Measurements from ENCODE around the gene PSMC5. TPM values are rescaled to one million over a fixed set of nuclear protein-coding genes. Genes with fewer than 3 reads are reported as not detected.

PSMC5 gene
- total and polyA plus RNA-seq, 2 experiments from 2014 or later = 93.1 to 199 TPM

DNA sequence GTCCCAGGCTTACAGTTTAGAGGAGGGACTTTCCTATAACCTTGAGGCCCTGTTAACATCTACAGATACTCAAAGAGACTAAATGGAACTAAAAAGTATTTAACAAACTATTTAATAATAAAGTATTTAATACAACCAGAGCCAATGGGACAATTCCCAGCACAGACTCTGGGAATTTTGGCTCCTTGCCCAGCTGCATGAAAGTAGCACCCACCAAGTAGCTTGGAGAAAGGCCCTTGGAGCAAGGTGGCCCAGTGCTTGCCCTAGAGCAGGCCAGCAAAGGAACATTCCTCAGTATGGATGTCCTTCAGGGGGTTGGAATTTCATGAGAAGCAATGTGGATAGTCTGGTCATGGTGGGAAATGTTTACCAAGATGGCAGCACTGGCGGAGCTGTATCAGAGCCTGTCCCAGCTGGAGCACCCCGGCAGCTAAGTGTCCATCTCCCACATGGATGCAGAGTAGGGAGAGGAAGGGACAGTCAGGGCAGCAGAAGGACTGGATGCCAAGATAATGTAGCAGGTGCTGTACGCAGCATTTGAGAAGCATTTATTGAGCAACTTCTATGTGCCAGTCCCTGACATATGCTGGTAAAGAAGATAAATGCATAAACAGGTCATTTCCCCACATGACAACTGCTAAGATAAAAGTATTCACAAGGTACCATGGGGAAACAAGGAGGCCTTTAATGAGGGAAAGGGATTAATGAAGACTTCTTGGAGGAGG lies 20.5 kb downstream of the PSMC5 start:
- no peaks in the 10 kb centered on the region for H4K20me1 ChIP-seq (replicated peaks; ENCODE audit: insufficient read depth)
- Mint-ChIP-seq H3K9me3 (peaks cover 19% of the 10 kb centered on the region), H3K36me3 (ENCODE audit: low read depth) (peaks cover 5% of the 10 kb centered on the region; the same call in 1 of the 3 replicates), H3K4me1 (peaks cover 8% of the 10 kb centered on the region), H3K4me3 (no peak overlapping the region; the same call in 2 of the 3 replicates), H3K27ac (no peak overlapping the region), H3K27me3 (ENCODE audit: insufficient read depth, low read depth, poor library complexity) (peaks cover 33% of the 10 kb centered on the region)
- no peak overlapping the region for H3K4me2 ChIP-seq
- peaks cover 10% of the 10 kb centered on the region; the same call in 1 of the 2 replicates for H3F3A ChIP-seq (replicated peaks; ENCODE audit: low read depth)
- H3K27me3 ChIP-seq (ENCODE audit: insufficient read depth) = peaks cover 47% of the 10 kb centered on the region
- no peak for DNase-seq (ENCODE audit: low spot score)
- no peak for ATAC-seq
- H3K4me1 ChIP-seq (ENCODE audit: insufficient read depth) = no peaks in the 10 kb centered on the region
- no peak overlapping the region for H3K27ac ChIP-seq (ENCODE audit: low read depth)
- H3K4me3 ChIP-seq = no peak overlapping the region
- H3K36me3 ChIP-seq (ENCODE audit: insufficient read depth) = no peaks in the 10 kb centered on the region
- H3K9me2 ChIP-seq (ENCODE audit: insufficient read depth) = peaks cover 11% of the 10 kb centered on the region
- no peaks in the 10 kb centered on the region for H3K79me2 ChIP-seq (replicated peaks; ENCODE audit: insufficient read depth)
- no peak overlapping the region for H2AFZ ChIP-seq
- TF ChIP-seq EZH2phosphoT487 (IDR thresholded peaks at IDR 0.05; ENCODE audit: unreplicated experiment) (no peak), STAT1 (IDR thresholded peaks at IDR 0.05; ENCODE audit: unreplicated experiment) (no peak), ZNF331 (CRISPR knock-in tag; IDR thresholded peaks at IDR 0.05; ENCODE audit: low read depth) (no peak), POLR2AphosphoS5 (IDR thresholded peaks at IDR 0.05; ENCODE audit: low read depth) (no peak), JUNB (IDR thresholded peaks at IDR 0.05; ENCODE audit: unreplicated experiment) (no peak), ZNF114 (CRISPR knock-in tag; IDR thresholded peaks at IDR 0.05) (no peak), NANOG (IDR thresholded peaks at IDR 0.05; ENCODE audit: borderline replicate concordance) (no peak), EZH2 (IDR thresholded peaks at IDR 0.05; ENCODE audit: low read depth, unreplicated experiment) (no peak), CREB1 (CRISPR knock-in tag; IDR thresholded peaks at IDR 0.05; ENCODE audit: low read depth) (no peak)
- TF ChIP-seq, protein P1, sequence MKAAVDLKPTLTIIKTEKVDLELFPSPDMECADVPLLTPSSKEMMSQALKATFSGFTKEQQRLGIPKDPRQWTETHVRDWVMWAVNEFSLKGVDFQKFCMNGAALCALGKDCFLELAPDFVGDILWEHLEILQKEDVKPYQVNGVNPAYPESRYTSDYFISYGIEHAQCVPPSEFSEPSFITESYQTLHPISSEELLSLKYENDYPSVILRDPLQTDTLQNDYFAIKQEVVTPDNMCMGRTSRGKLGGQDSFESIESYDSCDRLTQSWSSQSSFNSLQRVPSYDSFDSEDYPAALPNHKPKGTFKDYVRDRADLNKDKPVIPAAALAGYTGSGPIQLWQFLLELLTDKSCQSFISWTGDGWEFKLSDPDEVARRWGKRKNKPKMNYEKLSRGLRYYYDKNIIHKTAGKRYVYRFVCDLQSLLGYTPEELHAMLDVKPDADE (IDR thresholded peaks at IDR 0.05) = no peak
- TF ChIP-seq, protein P2, sequence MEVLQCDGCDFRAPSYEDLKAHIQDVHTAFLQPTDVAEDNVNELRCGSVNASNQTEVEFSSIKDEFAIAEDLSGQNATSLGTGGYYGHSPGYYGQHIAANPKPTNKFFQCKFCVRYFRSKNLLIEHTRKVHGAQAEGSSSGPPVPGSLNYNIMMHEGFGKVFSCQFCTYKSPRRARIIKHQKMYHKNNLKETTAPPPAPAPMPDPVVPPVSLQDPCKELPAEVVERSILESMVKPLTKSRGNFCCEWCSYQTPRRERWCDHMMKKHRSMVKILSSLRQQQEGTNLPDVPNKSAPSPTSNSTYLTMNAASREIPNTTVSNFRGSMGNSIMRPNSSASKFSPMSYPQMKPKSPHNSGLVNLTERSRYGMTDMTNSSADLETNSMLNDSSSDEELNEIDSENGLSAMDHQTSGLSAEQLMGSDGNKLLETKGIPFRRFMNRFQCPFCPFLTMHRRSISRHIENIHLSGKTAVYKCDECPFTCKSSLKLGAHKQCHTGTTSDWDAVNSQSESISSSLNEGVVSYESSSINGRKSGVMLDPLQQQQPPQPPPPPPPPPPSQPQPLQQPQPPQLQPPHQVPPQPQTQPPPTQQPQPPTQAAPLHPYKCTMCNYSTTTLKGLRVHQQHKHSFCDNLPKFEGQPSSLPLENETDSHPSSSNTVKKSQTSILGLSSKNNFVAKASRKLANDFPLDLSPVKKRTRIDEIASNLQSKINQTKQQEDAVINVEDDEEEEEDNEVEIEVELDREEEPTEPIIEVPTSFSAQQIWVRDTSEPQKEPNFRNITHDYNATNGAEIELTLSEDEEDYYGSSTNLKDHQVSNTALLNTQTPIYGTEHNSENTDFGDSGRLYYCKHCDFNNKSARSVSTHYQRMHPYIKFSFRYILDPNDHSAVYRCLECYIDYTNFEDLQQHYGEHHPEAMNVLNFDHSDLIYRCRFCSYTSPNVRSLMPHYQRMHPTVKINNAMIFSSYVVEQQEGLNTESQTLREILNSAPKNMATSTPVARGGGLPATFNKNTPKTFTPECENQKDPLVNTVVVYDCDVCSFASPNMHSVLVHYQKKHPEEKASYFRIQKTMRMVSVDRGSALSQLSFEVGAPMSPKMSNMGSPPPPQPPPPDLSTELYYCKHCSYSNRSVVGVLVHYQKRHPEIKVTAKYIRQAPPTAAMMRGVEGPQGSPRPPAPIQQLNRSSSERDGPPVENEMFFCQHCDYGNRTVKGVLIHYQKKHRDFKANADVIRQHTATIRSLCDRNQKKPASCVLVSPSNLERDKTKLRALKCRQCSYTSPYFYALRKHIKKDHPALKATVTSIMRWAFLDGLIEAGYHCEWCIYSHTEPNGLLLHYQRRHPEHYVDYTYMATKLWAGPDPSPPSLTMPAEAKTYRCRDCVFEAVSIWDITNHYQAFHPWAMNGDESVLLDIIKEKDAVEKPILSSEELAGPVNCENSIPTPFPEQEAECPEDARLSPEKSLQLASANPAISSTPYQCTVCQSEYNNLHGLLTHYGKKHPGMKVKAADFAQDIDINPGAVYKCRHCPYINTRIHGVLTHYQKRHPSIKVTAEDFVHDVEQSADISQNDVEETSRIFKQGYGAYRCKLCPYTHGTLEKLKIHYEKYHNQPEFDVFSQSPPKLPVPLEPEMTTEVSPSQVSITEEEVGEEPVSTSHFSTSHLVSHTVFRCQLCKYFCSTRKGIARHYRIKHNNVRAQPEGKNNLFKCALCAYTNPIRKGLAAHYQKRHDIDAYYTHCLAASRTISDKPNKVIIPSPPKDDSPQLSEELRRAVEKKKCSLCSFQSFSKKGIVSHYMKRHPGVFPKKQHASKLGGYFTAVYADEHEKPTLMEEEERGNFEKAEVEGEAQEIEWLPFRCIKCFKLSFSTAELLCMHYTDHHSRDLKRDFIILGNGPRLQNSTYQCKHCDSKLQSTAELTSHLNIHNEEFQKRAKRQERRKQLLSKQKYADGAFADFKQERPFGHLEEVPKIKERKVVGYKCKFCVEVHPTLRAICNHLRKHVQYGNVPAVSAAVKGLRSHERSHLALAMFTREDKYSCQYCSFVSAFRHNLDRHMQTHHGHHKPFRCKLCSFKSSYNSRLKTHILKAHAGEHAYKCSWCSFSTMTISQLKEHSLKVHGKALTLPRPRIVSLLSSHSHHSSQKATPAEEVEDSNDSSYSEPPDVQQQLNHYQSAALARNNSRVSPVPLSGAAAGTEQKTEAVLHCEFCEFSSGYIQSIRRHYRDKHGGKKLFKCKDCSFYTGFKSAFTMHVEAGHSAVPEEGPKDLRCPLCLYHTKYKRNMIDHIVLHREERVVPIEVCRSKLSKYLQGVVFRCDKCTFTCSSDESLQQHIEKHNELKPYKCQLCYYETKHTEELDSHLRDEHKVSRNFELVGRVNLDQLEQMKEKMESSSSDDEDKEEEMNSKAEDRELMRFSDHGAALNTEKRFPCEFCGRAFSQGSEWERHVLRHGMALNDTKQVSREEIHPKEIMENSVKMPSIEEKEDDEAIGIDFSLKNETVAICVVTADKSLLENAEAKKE (CRISPR knock-in tag; IDR thresholded peaks at IDR 0.05) = no peak
- TF ChIP-seq, protein P3, sequence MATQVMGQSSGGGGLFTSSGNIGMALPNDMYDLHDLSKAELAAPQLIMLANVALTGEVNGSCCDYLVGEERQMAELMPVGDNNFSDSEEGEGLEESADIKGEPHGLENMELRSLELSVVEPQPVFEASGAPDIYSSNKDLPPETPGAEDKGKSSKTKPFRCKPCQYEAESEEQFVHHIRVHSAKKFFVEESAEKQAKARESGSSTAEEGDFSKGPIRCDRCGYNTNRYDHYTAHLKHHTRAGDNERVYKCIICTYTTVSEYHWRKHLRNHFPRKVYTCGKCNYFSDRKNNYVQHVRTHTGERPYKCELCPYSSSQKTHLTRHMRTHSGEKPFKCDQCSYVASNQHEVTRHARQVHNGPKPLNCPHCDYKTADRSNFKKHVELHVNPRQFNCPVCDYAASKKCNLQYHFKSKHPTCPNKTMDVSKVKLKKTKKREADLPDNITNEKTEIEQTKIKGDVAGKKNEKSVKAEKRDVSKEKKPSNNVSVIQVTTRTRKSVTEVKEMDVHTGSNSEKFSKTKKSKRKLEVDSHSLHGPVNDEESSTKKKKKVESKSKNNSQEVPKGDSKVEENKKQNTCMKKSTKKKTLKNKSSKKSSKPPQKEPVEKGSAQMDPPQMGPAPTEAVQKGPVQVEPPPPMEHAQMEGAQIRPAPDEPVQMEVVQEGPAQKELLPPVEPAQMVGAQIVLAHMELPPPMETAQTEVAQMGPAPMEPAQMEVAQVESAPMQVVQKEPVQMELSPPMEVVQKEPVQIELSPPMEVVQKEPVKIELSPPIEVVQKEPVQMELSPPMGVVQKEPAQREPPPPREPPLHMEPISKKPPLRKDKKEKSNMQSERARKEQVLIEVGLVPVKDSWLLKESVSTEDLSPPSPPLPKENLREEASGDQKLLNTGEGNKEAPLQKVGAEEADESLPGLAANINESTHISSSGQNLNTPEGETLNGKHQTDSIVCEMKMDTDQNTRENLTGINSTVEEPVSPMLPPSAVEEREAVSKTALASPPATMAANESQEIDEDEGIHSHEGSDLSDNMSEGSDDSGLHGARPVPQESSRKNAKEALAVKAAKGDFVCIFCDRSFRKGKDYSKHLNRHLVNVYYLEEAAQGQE (IDR thresholded peaks at IDR 0.05; ENCODE audit: unreplicated experiment) = no peak
- TF ChIP-seq, protein P4, sequence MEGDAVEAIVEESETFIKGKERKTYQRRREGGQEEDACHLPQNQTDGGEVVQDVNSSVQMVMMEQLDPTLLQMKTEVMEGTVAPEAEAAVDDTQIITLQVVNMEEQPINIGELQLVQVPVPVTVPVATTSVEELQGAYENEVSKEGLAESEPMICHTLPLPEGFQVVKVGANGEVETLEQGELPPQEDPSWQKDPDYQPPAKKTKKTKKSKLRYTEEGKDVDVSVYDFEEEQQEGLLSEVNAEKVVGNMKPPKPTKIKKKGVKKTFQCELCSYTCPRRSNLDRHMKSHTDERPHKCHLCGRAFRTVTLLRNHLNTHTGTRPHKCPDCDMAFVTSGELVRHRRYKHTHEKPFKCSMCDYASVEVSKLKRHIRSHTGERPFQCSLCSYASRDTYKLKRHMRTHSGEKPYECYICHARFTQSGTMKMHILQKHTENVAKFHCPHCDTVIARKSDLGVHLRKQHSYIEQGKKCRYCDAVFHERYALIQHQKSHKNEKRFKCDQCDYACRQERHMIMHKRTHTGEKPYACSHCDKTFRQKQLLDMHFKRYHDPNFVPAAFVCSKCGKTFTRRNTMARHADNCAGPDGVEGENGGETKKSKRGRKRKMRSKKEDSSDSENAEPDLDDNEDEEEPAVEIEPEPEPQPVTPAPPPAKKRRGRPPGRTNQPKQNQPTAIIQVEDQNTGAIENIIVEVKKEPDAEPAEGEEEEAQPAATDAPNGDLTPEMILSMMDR (conservative IDR thresholded peaks at IDR 0.05; ENCODE audit: low read depth in 2 of 2) = no peak
